Activated CD4-positive, alpha-beta T cell treated with anti-CD3 and anti-CD28 coated beads, Interleukin-2, amount 10 ng/mL, durations not matched to agents 24 days and 14 days (primary cell): ENCODE data around the gene KCTD10. TPM values are rescaled to one million over a fixed set of nuclear protein-coding genes. Genes with fewer than 3 reads are reported as not detected.

ENCODE experiments used
- DNase-seq: peaks from one replicate; pipeline ENCODE4 v3.0.0; 2022
- H3K27ac Mint-ChIP-seq: one replicate; pipeline ENCODE4 v1.8.0; 2022; ENCODE audit warnings: mild to moderate bottlenecking, mixed read lengths
- H3K27me3 Mint-ChIP-seq: one replicate; pipeline ENCODE4 v1.8.0; 2022; ENCODE audit warnings: mixed read lengths
- H3K36me3 Mint-ChIP-seq: one replicate; pipeline ENCODE4 v1.8.0; 2022; ENCODE audit warnings: low read depth, mild to moderate bottlenecking, mixed read lengths
- H3K4me1 Mint-ChIP-seq: one replicate; pipeline ENCODE4 v1.8.0; 2021; ENCODE audit warnings: mixed read lengths
- H3K4me3 Mint-ChIP-seq: one replicate; pipeline ENCODE4 v1.8.0; 2022; ENCODE audit warnings: mild to moderate bottlenecking, moderate library complexity, mixed read lengths
- H3K9me3 Mint-ChIP-seq: one replicate; pipeline ENCODE4 v1.8.0; 2021; ENCODE audit warnings: mixed read lengths
- intact Hi-C: fragments of 100-400 bp; cut with micrococcal nuclease; formaldehyde crosslinking; loops from one replicate; pipeline ENCODE4 v1.15.1; 2023
- total RNA-seq: library from RNA; stranded (reverse); gene quantifications from 2 replicates; pipeline ENCODE4 v1.2.3, GENCODE V29; 2022

The KCTD10 gene
- total RNA-seq, 1 donor from 2014 or later, result 48.5 TPM

- intact Hi-C loops, result no loop called here
- H3K4me3 Mint-ChIP-seq, result no peak overlapping the region
- H3K27ac Mint-ChIP-seq, result no peak overlapping the region
- H3K27me3 Mint-ChIP-seq, result no peaks in the 10 kb centered on the region
- no peaks in the 10 kb centered on the region for H3K4me1 Mint-ChIP-seq
- no peak for DNase-seq
- H3K36me3 Mint-ChIP-seq, result peaks cover 33% of the 10 kb centered on the region
- H3K9me3 Mint-ChIP-seq, result no peaks in the 10 kb centered on the region
Measured at GRCh38 chr12:109504068-109504467, 27.0 kb upstream of the KCTD10 start.

DNA sequence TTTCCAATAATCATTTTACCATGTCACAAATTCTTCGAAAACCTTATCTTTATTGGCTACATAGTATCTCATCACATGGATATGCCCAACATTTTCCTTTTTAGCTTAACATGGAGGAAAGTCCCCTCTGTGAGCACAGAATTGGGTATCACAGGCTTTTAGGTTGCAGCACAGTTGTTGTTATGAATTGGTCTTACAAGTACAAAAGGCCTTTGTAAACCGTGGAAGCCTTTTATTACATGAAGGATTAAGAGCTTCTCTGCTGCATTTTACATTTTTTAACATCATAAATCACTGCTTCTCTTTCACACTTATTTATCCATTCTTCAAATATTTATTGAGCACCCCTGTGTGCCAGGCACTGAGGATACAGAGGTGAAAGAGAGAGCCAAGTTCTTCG, 26.5 kb upstream of the KCTD10 start:
- Mint-ChIP-seq H3K27ac (no peak overlapping the region), H3K4me3 (no peak overlapping the region), H3K36me3 (peaks cover 31% of the 10 kb centered on the region), H3K9me3 (no peaks in the 10 kb centered on the region), H3K27me3 (no peaks in the 10 kb centered on the region), H3K4me1 (no peaks in the 10 kb centered on the region)
- no peak for DNase-seq
- intact Hi-C loops, result no loop called here

DNA sequence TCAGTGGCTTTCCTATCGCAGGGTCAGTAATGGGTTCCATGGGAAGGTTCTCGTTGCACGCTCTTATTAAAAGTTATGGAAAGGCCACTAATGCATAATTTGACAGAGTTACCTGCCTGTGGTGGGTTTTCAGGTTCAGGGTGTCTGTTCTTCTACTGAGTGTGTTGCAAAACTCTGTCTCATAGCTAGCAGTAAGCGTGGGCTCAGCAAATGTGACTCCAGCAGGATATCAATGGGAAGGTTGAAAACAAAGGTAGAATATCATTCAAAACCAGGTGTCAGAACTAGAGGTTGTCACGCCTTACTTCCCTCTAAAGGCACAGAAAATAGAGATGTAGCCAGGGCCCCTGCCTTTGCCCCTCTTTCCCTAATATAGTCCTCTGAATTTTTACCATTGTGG, 25.2 kb upstream of the KCTD10 start:
- H3K36me3 Mint-ChIP-seq, result peaks cover 34% of the 10 kb centered on the region
- intact Hi-C loops, result no loop called here

GRCh38 chr12:109501299-109501698, 24.2 kb upstream of the KCTD10 start:
- Mint-ChIP-seq H3K9me3 (no peaks in the 10 kb centered on the region), H3K27ac (no peak overlapping the region), H3K4me3 (no peak overlapping the region), H3K4me1 (no peaks in the 10 kb centered on the region), H3K36me3 (peaks cover 35% of the 10 kb centered on the region), H3K27me3 (no peaks in the 10 kb centered on the region)
- no peak for DNase-seq
- intact Hi-C loops, result no loop called here

More for the DNA sequence above, 25.2 kb upstream of the KCTD10 start:
- H3K4me1 Mint-ChIP-seq, result no peaks in the 10 kb centered on the region
- no peaks in the 10 kb centered on the region for H3K9me3 Mint-ChIP-seq
- H3K27me3 Mint-ChIP-seq, result no peaks in the 10 kb centered on the region
- no peak for DNase-seq
- H3K27ac Mint-ChIP-seq, result no peak overlapping the region
- no peak overlapping the region for H3K4me3 Mint-ChIP-seq

GRCh38 chr12:109500406-109501185, 23.5 kb upstream of the KCTD10 start:
- Mint-ChIP-seq H3K4me1 (no peaks in the 10 kb centered on the region), H3K36me3 (peaks cover 33% of the 10 kb centered on the region), H3K27ac (no peak overlapping the region), H3K9me3 (no peaks in the 10 kb centered on the region), H3K27me3 (no peaks in the 10 kb centered on the region), H3K4me3 (no peak overlapping the region)
- no peak for DNase-seq
- intact Hi-C loops, result no loop called here

GRCh38 chr12:109497675-109498074, 20.6 kb upstream of the KCTD10 start:
- Mint-ChIP-seq H3K36me3 (peaks cover 28% of the 10 kb centered on the region), H3K27ac (no peak overlapping the region), H3K27me3 (no peaks in the 10 kb centered on the region)

GRCh38 chr12:109496306-109496705, 19.2 kb upstream of the KCTD10 start:
- Mint-ChIP-seq H3K27me3 (no peaks in the 10 kb centered on the region), H3K4me1 (peaks cover 4% of the 10 kb centered on the region), H3K27ac (no peak overlapping the region), H3K4me3 (no peak overlapping the region), H3K36me3 (peaks cover 28% of the 10 kb centered on the region), H3K9me3 (no peaks in the 10 kb centered on the region)
- no peak for DNase-seq
- intact Hi-C loops, result no loop called here

More at GRCh38 chr12:109497675-109498074, 20.6 kb upstream of the KCTD10 start:
- H3K4me3 Mint-ChIP-seq, result no peak overlapping the region
- peaks cover 4% of the 10 kb centered on the region for H3K4me1 Mint-ChIP-seq
- DNase-seq, result no peak
- no peaks in the 10 kb centered on the region for H3K9me3 Mint-ChIP-seq
- intact Hi-C loops, result no loop called here

GRCh38 chr12:109495012-109495411, 17.9 kb upstream of the KCTD10 start:
- Mint-ChIP-seq H3K4me1 (peaks cover 4% of the 10 kb centered on the region), H3K27me3 (no peaks in the 10 kb centered on the region), H3K4me3 (no peak overlapping the region), H3K36me3 (peaks cover 31% of the 10 kb centered on the region), H3K27ac (no peak overlapping the region), H3K9me3 (no peaks in the 10 kb centered on the region)
- intact Hi-C loops, result no loop called here
- DNase-seq, result no peak

GRCh38 chr12:109494348-109494881, 17.3 kb upstream of the KCTD10 start:
- no peak overlapping the region for H3K27ac Mint-ChIP-seq
- H3K4me1 Mint-ChIP-seq, result peaks cover 4% of the 10 kb centered on the region
- H3K36me3 Mint-ChIP-seq, result peaks cover 33% of the 10 kb centered on the region
- no peaks in the 10 kb centered on the region for H3K9me3 Mint-ChIP-seq
- H3K4me3 Mint-ChIP-seq, result no peak overlapping the region
- no peaks in the 10 kb centered on the region for H3K27me3 Mint-ChIP-seq
- intact Hi-C loops, result no loop called here
- DNase-seq, result no peak

- H3K4me1 Mint-ChIP-seq, result peaks cover 4% of the 10 kb centered on the region
- intact Hi-C loops, result no loop called here
Measured at GRCh38 chr12:109493938-109494337, 16.8 kb upstream of the KCTD10 start.

GRCh38 chr12:109493090-109493489, 16.0 kb upstream of the KCTD10 start:
- intact Hi-C loops, result no loop called here
- Mint-ChIP-seq H3K9me3 (no peaks in the 10 kb centered on the region), H3K4me1 (peaks cover 4% of the 10 kb centered on the region), H3K4me3 (no peak overlapping the region), H3K27ac (peak overlapping the region; percentile 30), H3K36me3 (peaks cover 37% of the 10 kb centered on the region), H3K27me3 (no peaks in the 10 kb centered on the region)
- DNase-seq, result no peak

More at GRCh38 chr12:109493938-109494337, 16.8 kb upstream of the KCTD10 start:
- H3K27ac Mint-ChIP-seq, result no peak overlapping the region
- DNase-seq, result no peak
- H3K36me3 Mint-ChIP-seq, result peaks cover 37% of the 10 kb centered on the region
- no peaks in the 10 kb centered on the region for H3K27me3 Mint-ChIP-seq
- no peaks in the 10 kb centered on the region for H3K9me3 Mint-ChIP-seq
- H3K4me3 Mint-ChIP-seq, result no peak overlapping the region

DNA sequence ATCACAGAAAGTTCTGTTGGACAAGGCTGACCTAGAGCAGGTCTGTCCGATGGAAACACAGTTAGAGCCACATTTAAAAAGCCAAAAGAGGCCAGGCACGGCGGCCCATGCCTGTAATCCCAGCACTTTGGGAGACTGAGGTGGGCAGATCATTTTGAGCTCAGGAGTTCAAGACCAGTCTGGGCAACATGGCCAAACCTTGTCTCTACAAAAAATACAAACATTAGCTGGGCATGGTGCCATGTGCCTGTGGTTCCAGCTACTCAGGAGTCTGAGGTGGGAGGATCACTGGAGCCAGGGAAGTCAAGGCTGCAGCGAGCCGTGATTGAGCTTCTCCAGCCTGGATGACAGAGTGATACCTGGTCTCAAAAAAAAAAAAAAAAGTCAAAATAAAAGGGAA, 15.3 kb upstream of the KCTD10 start:
- DNase-seq, result no peak
- Mint-ChIP-seq H3K27ac (no peak overlapping the region), H3K9me3 (no peaks in the 10 kb centered on the region), H3K27me3 (no peaks in the 10 kb centered on the region), H3K4me3 (no peak overlapping the region), H3K4me1 (peaks cover 4% of the 10 kb centered on the region), H3K36me3 (peaks cover 38% of the 10 kb centered on the region)
- intact Hi-C loops, result no loop called here

DNA sequence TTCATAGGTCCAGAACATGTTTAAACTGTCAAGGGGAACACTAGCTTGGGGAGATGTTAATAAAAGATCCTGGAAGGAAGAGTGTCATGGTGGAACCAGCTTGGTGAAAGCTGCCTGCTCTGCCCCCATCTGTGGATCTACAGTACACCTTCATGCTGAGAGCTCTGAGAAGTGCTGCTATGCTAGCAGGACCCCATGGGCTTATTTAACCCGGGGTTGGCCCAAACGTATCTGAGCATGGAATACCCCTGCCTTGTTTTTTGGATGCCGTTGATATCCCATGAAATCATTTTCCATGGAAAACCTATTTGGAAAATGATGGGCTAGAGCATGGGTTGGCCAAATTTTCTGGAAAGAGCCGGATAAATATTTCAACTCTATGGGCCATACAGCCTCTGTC, 14.6 kb upstream of the KCTD10 start:
- intact Hi-C loops, result no loop called here

GRCh38 chr12:109489955-109490565, 13.0 kb upstream of the KCTD10 start:
- Mint-ChIP-seq H3K27me3 (no peaks in the 10 kb centered on the region), H3K36me3 (peaks cover 41% of the 10 kb centered on the region), H3K27ac (no peak overlapping the region), H3K4me1 (peaks cover 3% of the 10 kb centered on the region), H3K9me3 (no peaks in the 10 kb centered on the region), H3K4me3 (no peak overlapping the region)
- intact Hi-C loops, result no loop called here
- no peak for DNase-seq

More for the DNA sequence above, 14.6 kb upstream of the KCTD10 start:
- DNase-seq, result no peak
- Mint-ChIP-seq H3K27ac (no peak overlapping the region), H3K4me3 (no peak overlapping the region), H3K27me3 (no peaks in the 10 kb centered on the region), H3K4me1 (peaks cover 4% of the 10 kb centered on the region), H3K36me3 (peaks cover 38% of the 10 kb centered on the region), H3K9me3 (no peaks in the 10 kb centered on the region)
